Erythroblast (primary cell): ENCODE results near the gene C9orf50.

ENCODE experiments used
- GATA1 ChIP-seq: IDR thresholded peaks from 2 replicates; pipeline ENCODE4 v1.6.1; 2011; ENCODE audit warnings: low read depth, mild to moderate bottlenecking, control low read depth, low read length, moderate library complexity
- POLR2A ChIP-seq: IDR thresholded peaks from 2 replicates; pipeline ENCODE4 v1.6.1; 2011; ENCODE audit warnings: mild to moderate bottlenecking, low read length

DNA sequence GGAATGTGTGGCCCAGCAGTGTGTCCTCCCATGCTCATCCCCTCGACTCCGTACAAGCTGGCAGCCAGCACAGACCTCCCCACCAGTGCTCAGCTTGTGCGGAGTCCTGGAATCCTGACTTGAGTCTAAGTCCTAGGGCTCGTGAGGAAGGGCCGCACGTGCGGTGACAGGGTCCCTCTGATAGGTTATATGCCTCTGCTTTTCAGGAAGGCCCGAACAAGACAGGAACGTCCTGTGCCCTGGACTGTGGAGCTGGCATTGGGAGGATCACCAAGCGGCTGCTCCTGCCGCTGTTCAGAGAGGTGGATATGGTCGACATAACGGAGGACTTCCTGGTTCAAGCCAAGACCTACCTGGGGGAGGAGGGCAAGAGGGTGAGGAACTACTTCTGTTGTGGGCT is 12.9 kb upstream of the C9orf50 start:
- TF ChIP-seq POLR2A, result no peak
- TF ChIP-seq GATA1, result no peak
